Measurements from ENCODE around the gene RNF4. TPM values are rescaled to one million over a fixed set of nuclear protein-coding genes. Genes with fewer than 3 reads are reported as not detected.

Gene RNF4
- total and polyA plus RNA-seq, 10 of the 15 experiments (the other 5 are each of a cell fraction or from before 2014, with no cell fraction given), result 34.9 to 145 (median 76.1) TPM

- DNase-seq (ENCODE audit: low read depth, low spot score) (no peak), FAIRE-seq (no peak), ATAC-seq (no peak)
- Histone ChIP-seq H3K4me2 (ENCODE audit: control insufficient read depth, insufficient read depth) (no peak overlapping the region), H3K79me2 (ENCODE audit: control insufficient read depth, insufficient read depth, low read length) (peaks cover 65% of the 10 kb centered on the region), H2AFZ (ENCODE audit: control insufficient read depth, low read depth, low read length) (no peak overlapping the region), H3K27ac (ENCODE audit: control insufficient read depth, insufficient read depth) (no peak overlapping the region), H3K4me1 (ENCODE audit: control insufficient read depth, insufficient read depth, low read length) (no peaks in the 10 kb centered on the region; the same call in none of the 2 replicates), H3K27me3 (replicated peaks in 1 of 2; ENCODE audit: control insufficient read depth in 2 of 2, insufficient read depth in 2 of 2, low read length in 1 of 2) (no peaks in the 10 kb centered on the region), H3K36me3 (ENCODE audit: control insufficient read depth in 2 of 2, insufficient read depth in 2 of 2, low read length in 1 of 2) (no peaks in the 10 kb centered on the region), H3K9ac (ENCODE audit: control insufficient read depth, insufficient read depth, low read length) (no peak overlapping the region), H3K4me3 (no peak overlapping the region), H3K9me3 (replicated peaks; ENCODE audit: control insufficient read depth, insufficient read depth, low read length) (peaks cover 4% of the 10 kb centered on the region; the same call in 2 of the 3 replicates), H4K20me1 (ENCODE audit: control insufficient read depth, insufficient read depth) (no peaks in the 10 kb centered on the region; the same call in 1 of the 2 replicates)
- SMC1A ChIA-PET (ENCODE audit: uncharacterized antibody, unreplicated experiment), result interaction anchor here (1.0 kb wide), 1 partner anchor 9 kb away, joined by 3 read pairs; no protein-coding TSS in a partner anchor
- RAD21 ChIA-PET (ENCODE audit: unreplicated experiment), result interaction anchor here (1.7 kb wide), 1 partner anchor 15 kb away, joined by 4 read pairs; the partner anchor contains the start of gene FAM193A
- TF ChIP-seq NR2C2 (IDR thresholded peaks at IDR 0.05; ENCODE audit: borderline replicate concordance, control insufficient read depth, insufficient read length, low read depth), result no peak
- no peak for TF ChIP-seq KLF5 (IDR thresholded peaks at IDR 0.05; ENCODE audit: partially characterized antibody)
- no peak for TF ChIP-seq MEF2A (IDR thresholded peaks at IDR 0.05; ENCODE audit: insufficient read depth, low read depth, low read length)
- TF ChIP-seq ETV6 (conservative IDR thresholded peaks at IDR 0.05 in 1 of 2, IDR thresholded peaks at IDR 0.05 in 1 of 2; ENCODE audit: borderline replicate concordance in 1 of 2, low read depth in 1 of 2), result no peak
- TF ChIP-seq NR2F1 (conservative IDR thresholded peaks at IDR 0.05), result no peak
- TF ChIP-seq CREM (IDR thresholded peaks at IDR 0.05; ENCODE audit: low read depth), result no peak
- no peak for TF ChIP-seq GATAD2B (conservative IDR thresholded peaks at IDR 0.05; ENCODE audit: low read depth)
- TF ChIP-seq ZNF687 (IDR thresholded peaks at IDR 0.05), result no peak
- no peak for TF ChIP-seq SMAD1 (IDR thresholded peaks at IDR 0.05; ENCODE audit: low read depth, partially characterized antibody)
- TF ChIP-seq IRF3 (IDR thresholded peaks at IDR 0.05), result no peak
- no peak for TF ChIP-seq E4F1 (IDR thresholded peaks at IDR 0.05; ENCODE audit: borderline replicate concordance, partially characterized antibody)
- no peak for TF ChIP-seq WRNIP1 (IDR thresholded peaks at IDR 0.05; ENCODE audit: borderline replicate concordance, low read depth, low read length)
- TF ChIP-seq RB1 (IDR thresholded peaks at IDR 0.05; ENCODE audit: borderline replicate concordance), result no peak
- no peak for TF ChIP-seq HDAC6 (IDR thresholded peaks at IDR 0.05; ENCODE audit: unreplicated experiment)
- TF ChIP-seq ZNF24 (IDR thresholded peaks at IDR 0.05), result no peak
- intact Hi-C loops (cut with micrococcal nuclease; ENCODE audit: unreplicated experiment) (no loop called here), in situ Hi-C loops (cut with MboI) (no loop called here)
- BruUV-seq (replicated peaks), result no TSS peak
- CTCF ChIA-PET, result interaction anchor here (0.7 kb wide), 1 partner anchor 525 kb away, joined by 4 read pairs; no protein-coding TSS in a partner anchor
- POLR2A ChIA-PET, result interaction anchor here (0.5 kb wide), 1 partner anchor 70 kb away, joined by 4 read pairs; no protein-coding TSS in a partner anchor
Observed at GRCh38 chr4:2551118-2551517, 82.2 kb downstream of the RNF4 start.

Data from GM12878 (cell line).